HUES48 (cell line): Measurements from ENCODE around the gene SOX5.

Experiments
- H3K27ac ChIP-seq: one replicate; pipeline ENCODE4 v1.7.0; 2013; ENCODE audit warnings: low read depth, low read length, inconsistent platforms
- H3K27me3 ChIP-seq: 2 replicates; pipeline ENCODE4 v1.6.1; 2013; ENCODE audit warnings: mild to moderate bottlenecking, low read length; ENCODE audit not compliant: control insufficient read depth, insufficient read depth
- H3K36me3 ChIP-seq: 2 replicates; pipeline ENCODE4 v1.6.1; 2013; ENCODE audit warnings: low read length; ENCODE audit not compliant: control insufficient read depth, insufficient read depth
- H3K4me1 ChIP-seq: 2 replicates; pipeline ENCODE4 v1.6.1; 2013; ENCODE audit warnings: mild to moderate bottlenecking, low read length; ENCODE audit not compliant: control insufficient read depth, insufficient read depth
- H3K4me3 ChIP-seq: 2 replicates; pipeline ENCODE4 v1.5.1; 2013; ENCODE audit warnings: mild to moderate bottlenecking, low read depth, low read length
- H3K9ac ChIP-seq: 2 replicates; pipeline ENCODE4 v1.6.1; 2013; ENCODE audit warnings: mild to moderate bottlenecking, low read depth, low read length, moderate library complexity
- H3K9me3 ChIP-seq: 2 replicates; pipeline ENCODE4 v1.6.1; 2013; ENCODE audit warnings: low read length; ENCODE audit not compliant: control insufficient read depth, insufficient read depth

Gene SOX5

DNA sequence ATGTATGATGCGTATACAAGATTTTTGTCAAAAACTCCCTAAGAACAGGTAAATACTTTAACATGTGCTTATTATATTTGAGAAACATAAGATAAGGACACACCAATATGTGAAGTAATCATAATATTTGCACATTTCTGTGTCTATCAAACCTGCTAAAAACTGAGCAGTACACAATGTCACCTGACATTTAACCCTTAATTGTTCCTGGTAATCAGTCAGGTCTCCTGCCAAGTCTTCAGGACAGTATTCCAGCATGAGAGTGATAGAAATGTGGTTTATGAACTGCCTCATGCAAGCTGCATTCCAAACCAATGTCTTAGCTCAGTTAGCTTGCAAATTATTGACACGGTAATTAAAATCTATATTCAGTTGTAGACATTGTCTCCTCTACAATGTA, 4.2 kb downstream of the SOX5 start:
- Histone ChIP-seq H3K9me3 (no peaks in the 10 kb centered on the region), H3K9ac (no peak overlapping the region), H3K27ac (no peak overlapping the region), H3K27me3 (peaks cover 18% of the 10 kb centered on the region), H3K4me1 (peaks cover 7% of the 10 kb centered on the region), H3K4me3 (no peak overlapping the region), H3K36me3 (no peaks in the 10 kb centered on the region)

DNA sequence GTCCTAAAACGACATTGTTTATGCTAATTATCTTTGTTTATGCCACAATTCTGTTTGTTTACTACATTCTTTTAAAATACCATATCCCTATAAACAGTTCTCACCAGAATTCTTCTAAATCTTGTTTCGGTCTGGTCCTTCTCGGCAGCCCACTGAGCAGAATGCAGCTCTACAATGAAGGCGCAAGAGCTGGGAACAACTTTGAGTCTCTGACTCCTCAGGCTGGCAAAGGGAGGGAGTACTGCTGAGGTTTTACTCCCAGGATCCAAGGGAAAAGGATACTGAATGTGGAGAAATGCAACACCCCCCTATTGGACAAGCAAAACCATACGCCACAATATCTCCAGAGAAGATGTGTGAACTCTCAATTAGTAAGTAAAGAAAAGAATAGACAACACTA, 5.4 kb downstream of the SOX5 start:
- Histone ChIP-seq H3K4me1 (peaks cover 5% of the 10 kb centered on the region), H3K9me3 (no peaks in the 10 kb centered on the region), H3K36me3 (no peaks in the 10 kb centered on the region), H3K4me3 (no peak overlapping the region), H3K9ac (no peak overlapping the region), H3K27me3 (peaks cover 10% of the 10 kb centered on the region), H3K27ac (no peak overlapping the region)

DNA sequence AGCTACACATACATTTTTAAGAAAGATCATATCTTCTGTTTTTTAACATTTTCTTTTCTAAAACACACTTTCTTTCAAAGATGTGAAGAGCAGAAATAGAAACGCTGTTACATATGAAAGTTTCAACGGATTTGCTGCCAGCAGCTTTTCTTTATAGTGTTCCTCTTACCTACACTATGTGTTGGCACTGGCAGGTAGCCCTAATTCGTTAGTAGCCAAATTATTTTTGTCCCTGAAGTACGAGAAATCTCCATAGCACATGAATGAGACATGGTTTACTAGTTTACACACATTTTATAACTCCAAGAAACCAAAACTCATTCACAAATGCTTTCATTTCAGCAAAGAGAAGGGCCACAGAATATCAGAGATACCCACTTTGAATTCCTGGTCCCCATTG, 6.6 kb downstream of the SOX5 start:
- Histone ChIP-seq H3K27me3 (no peaks in the 10 kb centered on the region), H3K27ac (no peak overlapping the region), H3K9me3 (no peaks in the 10 kb centered on the region), H3K4me3 (no peak overlapping the region), H3K36me3 (no peaks in the 10 kb centered on the region), H3K4me1 (no peaks in the 10 kb centered on the region), H3K9ac (no peak overlapping the region)

GRCh38 chr12:23941780-23942179, 7.7 kb downstream of the SOX5 start:
- Histone ChIP-seq H3K4me1 (no peaks in the 10 kb centered on the region), H3K27ac (no peak overlapping the region), H3K27me3 (no peaks in the 10 kb centered on the region), H3K9me3 (no peaks in the 10 kb centered on the region), H3K4me3 (no peak overlapping the region), H3K36me3 (no peaks in the 10 kb centered on the region), H3K9ac (no peak overlapping the region)

DNA sequence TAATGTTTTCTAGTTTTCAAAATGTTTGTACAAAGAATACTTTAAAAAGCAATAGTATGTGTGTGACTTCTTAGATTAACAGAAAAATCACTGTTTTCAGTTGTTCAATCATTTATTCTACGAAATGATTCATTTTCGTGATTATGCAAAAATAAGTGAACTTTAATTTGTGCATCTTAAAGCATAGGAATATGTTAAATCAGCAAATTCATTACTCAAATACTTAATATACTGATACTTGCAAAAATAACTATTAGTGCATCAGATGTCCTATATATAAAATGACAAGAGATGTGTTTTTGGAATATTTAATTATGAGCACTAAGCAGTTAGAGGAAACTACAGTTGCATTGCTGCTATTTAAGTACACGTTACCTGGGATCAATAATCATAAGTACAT, 11.0 kb downstream of the SOX5 start:
- no peaks in the 10 kb centered on the region for H3K9me3 ChIP-seq
- no peaks in the 10 kb centered on the region for H3K4me1 ChIP-seq
- H3K27me3 ChIP-seq = no peaks in the 10 kb centered on the region
- no peak overlapping the region for H3K27ac ChIP-seq
- H3K9ac ChIP-seq = no peak overlapping the region
- no peaks in the 10 kb centered on the region for H3K36me3 ChIP-seq
- no peak overlapping the region for H3K4me3 ChIP-seq

- H3K36me3 ChIP-seq = no peaks in the 10 kb centered on the region
- no peak overlapping the region for H3K4me3 ChIP-seq
- no peaks in the 10 kb centered on the region for H3K4me1 ChIP-seq
- H3K9ac ChIP-seq = no peak overlapping the region
- no peaks in the 10 kb centered on the region for H3K27me3 ChIP-seq
- no peaks in the 10 kb centered on the region for H3K9me3 ChIP-seq
- H3K27ac ChIP-seq = no peak overlapping the region
Observed at GRCh38 chr12:23931176-23931575, 18.3 kb downstream of the SOX5 start.

DNA sequence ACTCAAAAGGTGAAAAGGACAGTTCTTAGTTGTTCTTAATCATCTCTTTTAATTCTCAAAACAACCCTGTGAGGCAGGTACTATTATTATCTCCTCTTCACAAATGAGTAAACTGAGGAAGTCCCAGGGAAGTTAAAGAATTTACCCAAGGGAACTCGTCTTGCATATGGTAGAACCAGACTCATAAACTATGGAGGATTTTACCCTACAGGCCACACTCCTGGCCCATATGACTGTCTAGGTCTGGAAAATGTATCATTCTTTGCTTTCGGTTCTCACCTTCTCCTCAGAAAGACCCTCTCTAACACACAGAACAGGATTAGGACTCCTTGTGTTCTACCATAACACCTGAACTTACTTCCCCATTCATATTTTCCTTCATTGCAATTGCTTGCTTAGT, 18.9 kb downstream of the SOX5 start:
- no peak overlapping the region for H3K4me3 ChIP-seq
- H3K27ac ChIP-seq = no peak overlapping the region
- H3K36me3 ChIP-seq = no peaks in the 10 kb centered on the region
- H3K27me3 ChIP-seq = no peaks in the 10 kb centered on the region
- no peaks in the 10 kb centered on the region for H3K9me3 ChIP-seq
- no peaks in the 10 kb centered on the region for H3K4me1 ChIP-seq
- no peak overlapping the region for H3K9ac ChIP-seq

GRCh38 chr12:23929906-23930305, 19.6 kb downstream of the SOX5 start:
- no peaks in the 10 kb centered on the region for H3K27me3 ChIP-seq
- H3K4me3 ChIP-seq = no peak overlapping the region
- no peak overlapping the region for H3K9ac ChIP-seq

DNA sequence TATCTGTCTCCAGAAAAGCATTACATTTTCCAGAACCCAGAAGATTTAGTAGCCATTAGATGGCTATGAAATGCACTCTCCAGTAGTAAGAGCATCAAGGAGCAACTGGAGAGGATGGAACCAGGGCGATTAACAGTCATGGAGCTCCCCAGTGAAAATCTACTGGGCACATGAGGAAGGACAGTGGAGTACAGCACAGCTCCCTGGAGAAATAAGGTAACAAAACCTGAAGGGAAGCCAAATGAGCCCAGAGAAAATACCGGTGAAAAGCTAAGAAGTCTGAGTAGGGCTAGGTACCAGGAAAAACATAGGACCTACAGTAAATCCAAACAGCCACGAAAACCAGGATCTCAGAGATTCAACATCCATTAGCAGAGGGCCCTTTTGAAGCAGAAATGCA, 21.6 kb downstream of the SOX5 start:
- no peaks in the 10 kb centered on the region for H3K4me1 ChIP-seq
- no peak overlapping the region for H3K4me3 ChIP-seq
- no peak overlapping the region for H3K27ac ChIP-seq
- H3K9ac ChIP-seq = no peak overlapping the region
- no peaks in the 10 kb centered on the region for H3K9me3 ChIP-seq
- no peaks in the 10 kb centered on the region for H3K36me3 ChIP-seq
- H3K27me3 ChIP-seq = no peaks in the 10 kb centered on the region

More at GRCh38 chr12:23929906-23930305, 19.6 kb downstream of the SOX5 start:
- no peaks in the 10 kb centered on the region for H3K36me3 ChIP-seq
- no peaks in the 10 kb centered on the region for H3K4me1 ChIP-seq
- H3K9me3 ChIP-seq = no peaks in the 10 kb centered on the region
- no peak overlapping the region for H3K27ac ChIP-seq

DNA sequence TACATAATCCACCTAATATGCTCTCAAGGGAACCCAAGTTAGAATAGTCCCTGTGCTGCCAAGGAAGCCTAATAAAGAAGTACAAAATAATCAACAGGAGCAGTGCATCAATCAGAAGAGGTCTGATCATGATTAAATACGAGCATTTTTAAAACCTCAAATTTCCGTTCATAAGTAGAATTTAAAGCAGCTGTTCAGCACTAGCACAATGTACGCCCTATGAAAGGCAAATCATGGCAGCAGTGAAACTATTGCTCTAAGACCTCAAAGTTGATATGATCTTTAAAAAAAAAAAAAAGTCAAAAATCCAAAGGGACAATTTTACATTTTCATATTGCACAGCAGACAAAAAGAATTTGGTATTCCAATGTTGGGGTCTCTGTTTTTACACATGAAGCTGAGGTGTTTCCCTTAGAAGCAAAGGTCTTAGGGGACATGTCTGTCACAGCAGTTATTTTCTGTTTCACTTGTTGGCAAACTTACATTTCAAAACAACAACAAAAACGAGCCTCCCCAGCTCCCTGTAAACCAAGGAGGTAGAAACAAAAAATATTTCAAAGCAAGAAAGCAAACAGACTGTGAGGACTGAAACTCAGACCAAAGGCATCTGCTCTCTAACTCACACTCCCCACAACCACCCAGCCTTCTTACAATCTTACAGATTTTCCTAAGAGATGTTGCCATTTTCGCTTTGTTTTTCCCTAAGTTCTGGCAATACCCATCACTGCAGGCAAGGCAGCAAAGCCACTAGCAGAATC, 28.2 kb downstream of the SOX5 start:
- H3K9me3 ChIP-seq = no peaks in the 10 kb centered on the region
- no peaks in the 10 kb centered on the region for H3K27me3 ChIP-seq
- H3K4me3 ChIP-seq = no peak overlapping the region
- no peak overlapping the region for H3K9ac ChIP-seq
- no peak overlapping the region for H3K27ac ChIP-seq
- peaks cover 5% of the 10 kb centered on the region; the same call in 1 of the 2 replicates for H3K4me1 ChIP-seq
- no peaks in the 10 kb centered on the region for H3K36me3 ChIP-seq

DNA sequence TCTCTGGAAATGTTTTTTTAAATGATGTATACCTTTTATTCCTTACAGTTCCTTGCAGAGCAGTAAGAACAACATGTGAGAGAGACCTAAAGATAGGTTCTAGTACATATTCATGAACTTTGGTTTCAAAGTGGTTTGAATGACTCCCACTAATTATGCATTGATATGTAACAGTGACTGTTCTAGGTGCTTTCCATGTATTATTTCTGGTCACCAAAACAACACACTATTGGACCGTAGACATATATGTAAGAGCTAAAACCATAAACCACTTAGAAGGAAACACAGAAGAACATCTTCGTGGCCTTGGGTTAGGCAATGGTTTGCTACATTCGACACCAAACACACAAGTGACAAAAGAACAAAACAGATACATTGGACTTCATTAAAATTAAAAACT, 37.9 kb downstream of the SOX5 start:
- H3K9ac ChIP-seq = no peak overlapping the region
- no peaks in the 10 kb centered on the region for H3K9me3 ChIP-seq
- H3K4me3 ChIP-seq = no peak overlapping the region

More for the DNA sequence above, 37.9 kb downstream of the SOX5 start:
- H3K4me1 ChIP-seq = no peaks in the 10 kb centered on the region
- H3K36me3 ChIP-seq = no peaks in the 10 kb centered on the region
- H3K27ac ChIP-seq = no peak overlapping the region
- no peaks in the 10 kb centered on the region for H3K27me3 ChIP-seq
